Placental pericyte (primary cell): Measurements from ENCODE around the gene LGALS3BP. TPM values are rescaled to one million over a fixed set of nuclear protein-coding genes. Genes with fewer than 3 reads are reported as not detected.

Source experiments
- total RNA-seq: library from RNA; depleted of rRNA; stranded (reverse); fragments of >200 nt; gene quantifications from 2 replicates; pipeline ENCODE4 v1.2.3, GENCODE V29; 2012

The LGALS3BP gene
- total RNA-seq: 285 and 680 TPM in 2 replicates

GRCh38 chr17:78979780-78980623, at the start of gene LGALS3BP:
LGALS3BP (minus strand) TSS chr17:78979923; CDS start chr17:78977191, 2,732 bp downstream.

GRCh38 chr17:79023886-79024771, 44.4 kb upstream of the LGALS3BP start, which contains the start of gene C1QTNF1:
C1QTNF1 (plus strand) TSS chr17:79024169; CDS start chr17:79043969, 19,800 bp downstream.

GRCh38 chr17:79009397-79010303, 29.9 kb upstream of the LGALS3BP start, which contains the start of gene CANT1:
CANT1 (minus strand) TSS chr17:79009764; CDS start chr17:78997622, 12,142 bp downstream.

GRCh38 chr17:78925234-78925633, 54.5 kb downstream of the LGALS3BP start, which contains the start of gene TIMP2:
TIMP2 (minus strand) TSS chr17:78925387; CDS start chr17:78925088, 299 bp downstream.

Other genes with a start within 250 kb of the LGALS3BP start
- 14.2 and 18.6 TPM in 2 replicates for gene CYTH1, start 197.7 kb downstream of the LGALS3BP start, total RNA-seq
- 43.5 and 49.0 TPM in 2 replicates for gene USP36, start 139.1 kb downstream of the LGALS3BP start, total RNA-seq
- 2.0 and 3.0 TPM in 2 replicates for gene CEP295NL, start 76.7 kb downstream of the LGALS3BP start, total RNA-seq
- 131 and 164 TPM in 2 replicates for gene TIMP2, start 54.5 kb downstream of the LGALS3BP start, total RNA-seq
- gene CANT1, start 29.8 kb upstream of the LGALS3BP start, total RNA-seq: 105 and 137 TPM in 2 replicates
- 80.6 and 220 TPM in 2 replicates for gene C1QTNF1, start 44.2 kb upstream of the LGALS3BP start, total RNA-seq
- 10.9 and 12.9 TPM in 2 replicates for gene ENGASE, start 94.9 kb upstream of the LGALS3BP start, total RNA-seq